Renal cortical epithelial cell (primary cell): ENCODE measurements around the gene TBC1D8. TPM values are rescaled to one million over a fixed set of nuclear protein-coding genes. Genes with fewer than 3 reads are reported as not detected.
A peak's percentile ranks its signal among the peaks of the same experiment; 100 is the strongest.
"Not testable (repeated sequence)": the region's sequence is repeated elsewhere in the genome, so short reads cannot be mapped to it uniquely, and the experiment has no call there.

Experiments used
- DNase-seq: peaks from one replicate; pipeline ENCODE4 v3.0.0-alpha.2; 2011; ENCODE audit warnings: low read depth
- total RNA-seq: library from RNA; depleted of rRNA; stranded (reverse); fragments of >200 nt; gene quantifications from 2 replicates; pipeline ENCODE4 v1.2.3, GENCODE V29; 2014

Gene TBC1D8
- 12.3 and 22.8 TPM in 2 replicates for total RNA-seq

GRCh38 chr2:101151146-101151858 is at the start of gene TBC1D8:
TSS of gene TBC1D8 (minus strand) at chr2:101151382. CDS start at chr2:101151253, 129 bp downstream.
- peak; percentile 49 for DNase-seq

DNA sequence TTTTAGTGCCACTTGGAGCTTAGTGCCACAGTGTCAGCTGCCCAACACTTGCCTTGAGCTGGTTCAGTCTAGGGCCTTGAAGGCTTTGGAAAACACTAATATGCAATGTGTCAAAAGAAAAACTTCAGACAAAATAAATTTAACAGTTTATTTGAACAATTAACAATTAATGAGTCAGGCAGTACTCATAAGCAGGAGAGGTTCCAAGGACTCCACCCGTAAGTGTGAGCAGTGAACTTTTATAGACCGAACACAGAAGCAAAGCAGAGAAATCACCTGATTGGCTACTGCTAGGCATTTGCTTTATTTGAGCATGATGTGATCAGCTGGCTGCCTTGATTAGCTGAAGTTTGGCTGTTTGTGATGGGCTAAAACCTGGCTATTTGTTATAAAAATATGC is 49.5 kb upstream of the TBC1D8 start:
- DNase-seq: peak; percentile 84

DNA sequence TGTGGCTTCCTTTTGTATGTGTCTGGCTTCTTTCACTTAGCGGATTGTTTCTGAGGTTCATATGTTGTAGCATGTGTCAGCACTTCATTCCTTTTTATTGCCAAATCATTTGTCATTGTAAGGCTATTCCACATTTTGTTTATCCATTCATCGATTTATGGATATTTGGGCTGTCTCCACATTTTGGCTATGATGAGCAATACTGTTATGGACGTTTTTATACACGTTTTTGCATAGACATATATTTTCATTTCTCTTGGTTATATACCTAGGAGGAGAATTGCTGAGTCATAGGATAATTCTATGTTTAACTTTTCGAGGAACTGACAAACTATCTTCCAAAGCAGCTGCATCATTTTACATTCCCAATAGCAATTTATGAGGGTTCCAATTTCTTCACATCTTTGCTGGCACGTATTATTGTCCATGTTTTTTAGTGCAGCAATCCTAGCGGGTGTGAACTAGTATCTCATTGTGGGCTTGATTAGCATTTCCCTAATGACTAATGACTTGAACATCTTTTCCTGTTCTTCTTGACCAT is 48.1 kb upstream of the TBC1D8 start:
- no peak for DNase-seq

GRCh38 chr2:101197814-101198213 is 46.6 kb upstream of the TBC1D8 start:
- DNase-seq: no peak

GRCh38 chr2:101197215-101197745 is 46.1 kb upstream of the TBC1D8 start:
- DNase-seq: no peak

DNA sequence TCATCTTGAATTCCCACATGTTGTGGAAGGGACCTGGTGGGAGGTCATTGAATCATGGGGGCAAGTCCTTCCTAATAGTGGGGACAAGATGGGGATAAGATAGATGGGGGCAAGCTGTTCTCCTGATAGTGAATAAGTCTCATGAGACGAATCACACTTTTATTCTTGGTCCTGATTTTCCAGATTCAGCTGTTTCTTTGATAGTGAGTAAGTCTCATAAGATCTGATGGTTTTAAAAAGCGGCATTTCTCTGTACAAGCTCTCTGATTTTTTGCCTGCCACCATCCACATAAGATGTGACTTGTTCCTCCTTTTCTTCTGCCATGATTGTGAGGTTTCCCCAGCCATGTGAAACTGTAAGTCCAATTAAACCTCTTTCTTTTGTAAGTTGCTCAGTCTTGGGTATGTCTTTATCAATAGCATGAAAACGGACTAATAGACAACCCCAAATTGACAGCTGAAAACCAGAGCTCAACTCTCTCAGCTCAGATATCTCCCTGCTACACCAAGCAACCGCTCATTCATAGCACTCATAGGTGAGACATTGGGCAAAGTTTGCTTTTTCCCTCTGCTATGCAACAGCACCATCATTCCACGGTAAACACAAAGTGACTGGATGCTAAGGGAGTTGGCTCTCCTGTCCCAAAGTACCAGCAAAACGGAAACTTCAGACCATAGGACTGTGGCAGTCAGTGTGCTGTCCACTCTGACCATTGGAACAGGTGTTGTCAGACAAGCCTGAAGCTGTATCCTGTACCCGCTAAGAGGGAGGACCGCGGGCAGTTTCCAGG is 44.9 kb upstream of the TBC1D8 start:
- DNase-seq: no peak

GRCh38 chr2:101193033-101193626 is 41.9 kb upstream of the TBC1D8 start:
- DNase-seq: no peak

DNA sequence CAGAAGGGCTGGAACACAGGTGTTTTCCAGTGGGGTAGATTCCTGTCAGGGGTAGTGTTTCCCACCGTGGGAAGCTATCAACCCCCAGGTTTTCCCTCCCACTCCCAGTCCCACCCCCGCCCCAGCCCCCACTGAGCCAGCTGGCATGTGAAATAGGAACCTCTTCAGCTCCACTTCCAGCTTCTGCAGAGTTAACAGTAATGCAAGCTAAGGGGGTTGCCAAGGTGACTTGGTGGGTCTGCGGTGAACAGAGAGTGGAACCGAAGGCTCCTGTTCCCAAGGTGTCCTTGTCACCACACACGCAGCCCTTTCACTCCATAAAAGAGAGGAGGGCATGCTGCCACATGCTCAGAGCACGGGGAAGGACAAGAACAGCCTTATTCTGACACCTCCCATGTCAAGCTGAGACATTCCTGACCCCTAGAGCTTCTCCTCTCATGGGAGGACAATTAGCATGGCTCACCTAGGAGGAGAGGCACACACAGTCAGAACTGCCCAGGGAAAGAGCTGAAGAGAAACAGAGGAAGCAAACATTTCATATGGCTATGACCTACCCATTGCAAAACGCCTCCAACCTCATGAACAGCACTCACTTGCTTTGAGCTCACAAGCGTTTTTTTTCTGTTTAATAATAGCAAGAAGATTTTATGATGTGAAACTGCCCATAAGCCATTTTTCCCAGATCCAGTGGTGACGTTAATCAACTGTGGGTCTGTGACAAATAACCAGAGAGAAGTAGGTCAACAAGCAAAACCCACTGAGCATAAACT is 39.8 kb upstream of the TBC1D8 start:
- DNase-seq: peak; percentile 38

DNA sequence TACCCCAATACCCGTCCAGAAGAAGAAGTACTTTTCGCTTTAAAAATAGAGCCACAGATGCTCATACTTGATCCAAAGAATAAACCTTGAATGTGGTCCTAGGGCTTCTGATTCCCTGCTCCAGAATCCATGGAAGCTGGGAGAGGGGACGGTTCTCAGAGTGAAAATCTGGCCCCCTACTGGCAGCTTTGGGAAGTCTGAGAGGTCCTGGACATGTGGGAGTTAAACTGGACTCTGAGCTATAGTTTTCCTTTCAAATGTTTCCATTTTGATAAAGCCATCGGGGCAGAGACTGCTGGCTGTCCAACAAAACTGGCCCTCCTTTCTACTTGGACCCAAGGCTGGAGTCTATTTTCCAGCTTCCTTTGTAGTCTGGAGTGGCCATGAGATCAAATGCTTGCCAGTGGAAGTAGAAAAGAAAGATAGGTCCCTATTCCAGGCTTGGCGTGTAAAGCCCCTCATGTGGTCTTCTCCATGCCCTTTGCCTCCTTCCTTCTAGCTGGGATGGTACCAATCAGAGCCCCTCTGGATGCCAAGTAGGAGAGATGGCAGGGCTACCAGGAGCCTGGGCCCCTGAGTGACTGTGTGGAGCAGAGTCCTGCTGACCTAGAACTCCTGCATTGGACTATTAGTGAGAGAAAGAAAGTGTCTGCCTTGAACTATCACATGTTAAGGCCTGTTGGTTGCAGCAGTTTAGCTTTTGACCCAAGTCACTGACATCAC is 37.7 kb upstream of the TBC1D8 start:
- DNase-seq: no peak

DNA sequence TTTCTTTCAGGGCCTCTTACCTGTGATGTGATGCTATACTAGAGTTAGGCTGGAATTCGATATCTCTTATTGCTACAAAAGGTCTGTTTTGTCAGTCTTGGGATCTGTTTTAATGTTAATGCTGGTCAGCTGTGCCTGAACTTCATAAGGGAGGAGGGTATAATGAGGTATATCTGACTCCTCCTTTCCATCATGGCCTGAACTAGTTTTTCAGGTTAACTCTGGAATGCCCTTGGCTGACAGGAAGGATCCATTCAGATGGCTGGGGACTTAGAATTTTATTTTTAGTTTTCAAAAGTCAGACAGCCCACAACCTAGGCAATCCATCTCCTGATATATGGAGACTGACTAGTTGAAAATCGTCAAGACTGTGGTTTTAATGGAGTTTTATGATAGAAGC is 35.9 kb upstream of the TBC1D8 start:
- no peak for DNase-seq

DNA sequence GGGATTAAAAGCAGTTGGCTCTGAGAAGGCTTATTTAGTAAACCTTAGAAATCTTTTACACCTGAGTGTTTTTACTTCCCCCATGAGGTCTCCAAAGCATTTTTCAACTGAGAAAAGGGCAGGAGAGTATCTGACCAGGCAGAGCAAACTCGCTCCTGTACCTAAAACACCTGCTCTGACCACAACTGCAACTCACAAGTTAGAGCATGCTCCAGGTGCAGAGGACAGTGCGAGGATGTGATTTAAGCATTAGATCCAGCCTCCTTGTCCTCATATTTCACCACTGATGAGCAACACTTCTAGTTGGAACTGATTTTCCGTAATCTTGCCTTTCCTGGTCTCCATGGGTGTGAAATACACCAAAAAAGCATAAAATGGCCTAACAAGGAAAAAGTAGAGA is 34.5 kb upstream of the TBC1D8 start:
- no peak for DNase-seq

- DNase-seq: no peak
Observed at GRCh38 chr2:101185085-101185484, 33.9 kb upstream of the TBC1D8 start.

DNA sequence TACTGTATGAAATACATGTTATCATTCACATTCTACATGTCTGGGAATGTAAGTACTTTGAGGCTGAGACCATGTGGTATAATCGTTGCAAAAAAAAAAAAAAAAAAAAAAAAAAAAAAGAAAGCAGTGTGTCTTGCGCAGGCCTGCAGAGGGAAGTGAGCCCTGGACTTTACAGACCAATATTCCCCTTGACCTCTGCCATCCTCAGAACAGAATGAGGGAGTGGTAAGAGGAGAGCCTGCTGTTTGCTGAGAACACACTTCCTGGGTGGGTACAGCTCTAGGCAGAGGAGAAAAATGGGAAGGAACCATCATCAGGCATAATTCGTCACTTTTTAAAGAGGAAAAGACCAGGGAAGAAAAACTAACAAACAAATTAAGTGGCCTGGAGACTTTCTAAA is 28.8 kb upstream of the TBC1D8 start:
- DNase-seq: no peak

DNA sequence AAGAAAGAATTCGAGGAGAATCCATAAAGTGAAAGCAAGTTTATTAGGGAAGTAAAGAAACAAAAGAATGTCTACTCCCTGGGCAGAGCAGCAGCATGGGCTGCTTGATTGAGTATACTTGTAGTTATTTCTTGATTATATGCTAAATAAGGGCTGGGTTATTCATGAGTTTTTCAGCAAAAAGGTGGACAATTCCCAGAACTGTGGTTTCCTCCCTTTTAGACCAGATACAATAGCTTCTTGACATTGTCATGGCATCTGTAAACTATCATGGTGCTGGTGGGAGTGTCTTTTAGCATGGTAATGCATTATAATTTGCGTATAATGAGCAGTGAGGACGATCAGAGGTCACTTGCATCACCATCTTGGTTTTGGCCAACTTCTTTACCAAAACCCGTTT is 25.6 kb upstream of the TBC1D8 start:
- DNase-seq: peak; percentile 32

- DNase-seq: peak; percentile 100
Observed at GRCh38 chr2:101175991-101176390, 24.8 kb upstream of the TBC1D8 start.

GRCh38 chr2:101173707-101174295 is 22.6 kb upstream of the TBC1D8 start:
- DNase-seq: no peak

DNA sequence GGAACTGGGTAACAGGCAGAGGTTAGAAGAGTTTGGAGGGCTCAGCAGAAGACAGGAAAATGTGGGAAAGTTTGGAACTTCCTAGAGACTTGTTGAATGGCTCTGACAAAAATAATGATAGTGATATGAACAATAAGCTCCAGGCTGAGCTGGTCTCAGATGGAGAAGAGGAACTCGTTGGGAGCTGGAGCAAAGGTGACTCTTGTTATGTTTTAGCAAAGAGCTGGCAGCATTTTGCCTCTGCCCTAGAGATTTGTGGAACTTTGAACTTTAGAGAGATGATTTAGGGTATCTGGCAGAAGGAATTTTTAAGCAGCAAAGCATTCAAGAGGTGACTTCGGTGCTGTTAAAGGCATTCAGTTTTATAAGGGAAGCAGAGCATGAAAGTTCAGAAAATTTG is 18.6 kb upstream of the TBC1D8 start:
- DNase-seq: not testable (repeated sequence)

- no peak for DNase-seq
Observed at GRCh38 chr2:101168706-101169105, 17.5 kb upstream of the TBC1D8 start.

GRCh38 chr2:101167532-101167931 is 16.4 kb upstream of the TBC1D8 start:
- DNase-seq: not testable (repeated sequence)

DNA sequence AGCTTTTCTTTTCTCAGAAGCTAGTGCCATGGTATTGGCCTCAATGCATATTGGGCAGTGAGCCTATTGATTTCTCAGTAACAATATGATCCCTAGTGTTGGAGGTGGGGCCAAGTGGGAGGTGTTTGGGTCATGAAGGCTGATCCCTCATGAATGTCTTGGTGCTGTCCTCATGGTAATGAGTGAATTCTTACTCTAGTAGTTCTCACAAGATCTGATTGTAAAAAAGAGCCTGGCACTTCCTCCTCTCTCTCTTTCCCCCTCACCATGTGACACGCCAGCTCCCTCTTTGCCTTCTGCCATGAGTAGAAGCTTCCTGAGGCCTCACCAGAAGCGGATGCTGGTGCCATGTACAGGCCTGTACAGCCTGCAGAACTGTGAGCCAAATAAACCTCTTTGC is 12.8 kb upstream of the TBC1D8 start:
- DNase-seq: no peak
